HS-5 (cell line): Measurements from ENCODE around the gene SPATA16.
"Not testable (repeated sequence)": the region's sequence is repeated elsewhere in the genome, so short reads cannot be mapped to it uniquely, and the experiment has no call there.

ENCODE experiments used
- DNase-seq: peaks from one replicate; pipeline ENCODE4 v3.0.0-alpha.2; 2012; ENCODE audit warnings: low read depth

SPATA16 gene

DNA sequence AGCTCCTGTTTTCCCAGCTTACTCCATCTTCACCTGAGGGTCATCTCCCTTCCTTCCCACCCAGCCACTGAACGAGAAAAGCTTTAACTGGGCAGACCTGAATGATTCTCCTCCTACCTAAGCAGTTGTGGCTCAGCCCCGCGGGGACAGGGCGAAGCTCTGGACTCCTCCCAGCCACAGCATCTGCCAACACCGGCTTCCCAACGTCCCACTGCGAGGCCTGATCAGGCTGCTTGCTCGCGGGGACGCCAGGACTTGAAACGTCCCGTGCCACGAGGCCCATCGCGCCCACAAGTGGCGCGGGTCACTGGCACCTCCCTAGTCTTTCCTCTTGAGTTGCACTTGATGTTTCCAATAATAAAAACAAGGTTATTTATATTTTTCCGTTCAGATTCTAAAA is at the start of gene SPATA16:
Gene SPATA16, minus strand, starts transcription at position 250 of the 400 bp plus-strand sequence. CDS start 23,504 bp downstream, outside the sequence.
- DNase-seq = no peak

- DNase-seq = not testable (repeated sequence)
Measured at GRCh38 chr3:173183022-173183421, 42.0 kb upstream of the SPATA16 start.

GRCh38 chr3:173173652-173174051 is 32.6 kb upstream of the SPATA16 start:
- no peak for DNase-seq

GRCh38 chr3:173159139-173159538 is 18.1 kb upstream of the SPATA16 start:
- DNase-seq = not testable (repeated sequence)

GRCh38 chr3:173156533-173156932 is 15.5 kb upstream of the SPATA16 start:
- DNase-seq = not testable (repeated sequence)

DNA sequence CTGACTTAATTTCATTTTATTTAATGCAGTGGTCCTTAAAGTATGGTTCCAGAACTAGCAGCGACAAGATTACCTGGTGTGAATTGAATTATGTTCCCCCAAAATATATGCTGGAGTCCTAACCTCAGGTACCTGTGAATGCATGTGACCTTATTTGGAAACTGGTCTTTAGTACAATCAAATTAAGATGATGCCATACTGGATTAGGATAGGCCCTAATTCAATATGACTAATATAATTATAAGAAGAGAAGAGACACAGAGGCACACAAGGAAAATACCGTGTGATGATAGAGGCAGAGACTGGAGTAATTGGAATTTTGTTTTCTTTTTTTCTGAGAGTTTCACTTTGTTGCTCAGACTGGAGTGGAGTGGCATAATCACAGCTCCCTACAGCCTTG is 12.6 kb upstream of the SPATA16 start:
- DNase-seq = no peak

DNA sequence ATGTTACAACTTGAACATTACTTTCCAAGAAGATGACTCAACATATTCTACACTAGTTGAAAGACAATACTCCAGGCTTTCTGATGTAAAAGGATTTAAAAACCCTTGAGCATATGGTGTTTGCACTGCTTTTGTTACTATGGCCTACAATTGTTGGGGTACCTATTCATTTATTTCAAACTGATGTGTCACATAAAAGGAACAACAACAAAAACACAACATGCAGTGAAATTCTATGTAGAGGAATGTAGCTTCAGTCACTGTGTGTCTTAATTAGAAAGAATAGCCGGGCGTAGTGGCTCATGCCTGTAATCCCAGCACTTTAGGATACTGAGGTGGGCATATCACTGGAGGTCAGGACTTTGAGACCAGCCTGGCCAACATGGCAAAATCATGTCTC is 1.6 kb downstream of the SPATA16 start:
- no peak for DNase-seq

DNA sequence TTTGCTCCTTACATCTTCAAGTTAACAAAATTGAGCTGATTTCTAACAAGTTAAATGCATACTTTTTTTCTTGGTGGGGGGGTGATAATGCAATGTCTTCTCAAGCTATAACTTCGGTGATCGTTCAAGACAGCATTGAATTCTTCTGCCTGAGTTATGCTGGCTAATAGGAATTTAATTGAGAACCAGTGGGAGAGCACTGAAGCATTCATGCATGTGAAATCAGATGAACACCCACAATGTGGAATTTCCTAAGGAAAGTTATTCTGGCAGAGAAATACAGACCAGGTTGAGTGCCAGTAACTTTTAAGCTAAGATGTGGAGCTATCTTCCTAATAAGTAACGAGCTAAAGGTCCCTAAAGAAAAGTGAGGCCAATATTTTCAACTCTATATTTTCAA is 3.0 kb downstream of the SPATA16 start:
- no peak for DNase-seq

- no peak for DNase-seq
Measured at GRCh38 chr3:173135059-173135458, 6.0 kb downstream of the SPATA16 start.

DNA sequence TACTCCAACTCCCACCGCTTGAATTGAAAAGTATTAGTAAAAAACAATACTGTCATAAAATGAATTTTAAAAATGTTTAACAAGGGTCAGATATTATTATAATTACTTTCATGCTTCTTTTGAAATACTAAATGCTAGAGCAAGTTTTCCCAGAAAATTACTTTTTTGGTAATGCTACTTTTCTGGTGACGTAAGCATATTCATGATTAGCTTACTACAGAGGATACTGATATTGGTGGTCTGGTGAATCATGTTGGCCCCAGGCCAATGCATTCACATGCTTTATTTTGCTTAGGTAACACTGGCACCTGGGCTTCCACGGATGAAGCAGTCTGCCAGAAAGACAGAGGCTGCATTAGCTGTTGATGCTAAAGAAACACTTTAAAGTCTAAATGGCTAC is 12.4 kb downstream of the SPATA16 start:
- DNase-seq = no peak

- no peak for DNase-seq
Measured at GRCh38 chr3:173111321-173111720, 29.7 kb downstream of the SPATA16 start.

GRCh38 chr3:173109143-173109542 is 31.9 kb downstream of the SPATA16 start:
- DNase-seq = no peak

- DNase-seq = no peak
Measured at GRCh38 chr3:173103469-173103868, 37.6 kb downstream of the SPATA16 start.

DNA sequence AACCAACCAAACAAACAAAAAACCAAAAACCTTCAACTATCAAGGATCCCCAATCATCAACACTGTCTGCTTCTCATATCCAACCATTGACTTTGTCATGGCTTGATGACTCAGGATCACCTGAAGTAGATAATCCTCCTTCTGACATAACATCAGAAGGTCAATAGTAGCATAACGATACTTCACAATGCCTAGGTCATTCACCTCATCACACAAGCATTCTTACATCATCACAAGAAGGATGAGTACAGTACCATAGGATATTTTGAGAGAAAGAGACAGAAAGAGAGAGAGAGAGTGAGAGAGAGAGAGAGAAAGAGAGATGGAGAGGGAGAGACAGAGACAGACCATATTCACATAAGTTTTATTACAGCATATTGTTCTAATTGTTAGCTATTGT is 42.1 kb downstream of the SPATA16 start:
- no peak for DNase-seq

GRCh38 chr3:173096994-173097785 is 43.8 kb downstream of the SPATA16 start:
- peak; percentile 37 for DNase-seq

GRCh38 chr3:173096140-173096539 is 44.9 kb downstream of the SPATA16 start:
- DNase-seq = no peak

DNA sequence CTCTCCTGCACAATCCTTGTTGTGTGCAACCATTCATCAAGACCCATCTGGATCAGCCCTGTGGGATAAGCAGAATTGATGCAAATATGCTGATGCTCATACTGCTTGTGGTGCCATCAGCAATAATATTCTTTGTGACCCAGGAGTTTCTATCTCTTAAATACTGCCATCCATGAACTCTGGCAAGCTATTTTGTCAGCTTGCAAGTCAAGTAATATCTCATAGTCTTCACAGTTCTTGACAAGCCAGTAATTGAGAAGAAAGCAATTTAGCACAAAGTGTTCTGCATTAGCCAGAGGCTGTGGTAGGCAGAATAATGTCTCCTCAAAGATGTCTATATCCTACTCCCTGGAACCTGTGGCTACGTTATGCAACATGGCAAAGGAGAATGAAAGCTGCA is 49.0 kb downstream of the SPATA16 start:
- DNase-seq = no peak

- no peak for DNase-seq
Measured at GRCh38 chr3:173090492-173090891, 50.5 kb downstream of the SPATA16 start.

DNA sequence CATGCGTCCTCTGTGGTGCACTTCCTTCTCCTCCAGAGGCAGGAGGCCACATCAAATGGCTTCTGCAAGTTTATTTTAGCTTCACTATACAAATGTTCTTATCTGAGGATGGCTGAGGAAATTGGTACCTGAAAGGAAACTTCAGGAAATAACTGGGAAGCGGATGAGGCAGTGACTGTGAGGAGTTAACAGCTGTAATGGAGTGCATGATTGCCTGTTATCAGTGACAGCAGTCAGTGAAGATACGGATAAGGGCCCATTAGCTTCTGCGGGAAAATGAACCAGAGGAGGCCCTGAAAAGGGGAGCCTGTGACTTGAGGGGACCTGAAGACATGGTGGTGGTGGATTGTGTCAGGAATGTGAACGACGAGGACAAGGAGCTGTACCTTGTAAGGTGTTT is 51.8 kb downstream of the SPATA16 start:
- no peak for DNase-seq

DNA sequence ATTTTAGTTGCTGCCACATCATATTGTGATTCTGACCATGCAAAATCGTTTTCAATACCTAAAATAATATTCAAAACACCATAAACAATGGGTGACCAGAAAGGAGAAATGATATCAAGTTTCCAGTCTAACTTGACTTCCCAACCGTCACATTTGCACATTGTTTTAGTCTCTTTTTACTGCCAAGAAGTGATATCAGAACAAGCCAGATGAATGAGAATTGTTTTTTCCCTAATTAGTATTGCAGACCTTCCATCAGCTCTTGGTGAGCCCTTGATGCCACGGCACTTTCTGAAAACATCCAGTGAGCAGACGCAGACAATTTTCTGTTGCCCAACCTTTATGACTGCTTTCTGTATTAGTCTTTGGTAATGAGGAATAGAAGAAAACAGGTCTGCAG is 62.5 kb downstream of the SPATA16 start:
- DNase-seq = no peak

DNA sequence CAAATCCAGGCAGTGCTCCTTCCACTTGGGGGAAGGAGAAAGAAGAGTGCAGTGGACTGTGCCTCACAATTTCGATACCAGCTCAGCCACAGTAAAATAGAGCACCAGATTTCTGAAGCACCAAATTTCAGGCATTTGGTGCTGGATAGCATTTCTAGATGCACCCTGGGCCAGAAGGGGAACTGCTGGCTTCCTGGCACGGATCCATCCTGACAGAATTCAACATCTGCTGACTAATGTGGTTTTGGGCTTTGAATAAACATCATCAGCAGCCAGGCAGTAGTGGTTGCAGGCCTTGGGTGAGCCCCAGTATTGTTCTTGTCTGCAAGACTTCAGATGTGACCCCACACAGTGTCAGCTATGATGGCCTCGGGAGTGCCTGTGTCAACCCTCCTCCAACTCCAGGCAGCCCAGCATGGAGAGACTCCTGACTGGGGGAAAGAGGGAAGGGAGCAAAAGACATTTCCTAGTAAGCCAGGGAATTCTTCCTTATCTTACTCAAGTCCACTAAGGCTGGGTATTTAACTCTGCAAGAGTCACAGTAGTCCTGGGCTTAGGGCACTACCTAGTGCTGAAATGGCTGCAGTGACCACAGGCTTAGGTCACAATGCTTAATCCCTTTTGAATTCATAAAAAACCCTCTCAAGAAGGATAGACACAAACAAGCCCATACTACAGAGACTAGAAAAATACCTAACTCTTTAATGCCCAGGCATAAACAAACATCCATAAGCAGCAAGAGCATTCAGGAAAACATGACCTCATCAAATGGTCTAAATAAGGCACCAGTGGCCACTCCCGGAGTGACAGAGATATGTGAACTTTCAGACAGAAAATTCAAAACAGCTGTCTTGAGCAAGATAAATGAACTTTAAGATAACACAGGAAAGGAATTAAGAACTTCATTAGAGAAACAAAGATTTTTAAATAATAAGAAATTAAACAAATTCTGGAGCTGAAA is 74.7 kb downstream of the SPATA16 start:
- DNase-seq = peak; percentile 41

DNA sequence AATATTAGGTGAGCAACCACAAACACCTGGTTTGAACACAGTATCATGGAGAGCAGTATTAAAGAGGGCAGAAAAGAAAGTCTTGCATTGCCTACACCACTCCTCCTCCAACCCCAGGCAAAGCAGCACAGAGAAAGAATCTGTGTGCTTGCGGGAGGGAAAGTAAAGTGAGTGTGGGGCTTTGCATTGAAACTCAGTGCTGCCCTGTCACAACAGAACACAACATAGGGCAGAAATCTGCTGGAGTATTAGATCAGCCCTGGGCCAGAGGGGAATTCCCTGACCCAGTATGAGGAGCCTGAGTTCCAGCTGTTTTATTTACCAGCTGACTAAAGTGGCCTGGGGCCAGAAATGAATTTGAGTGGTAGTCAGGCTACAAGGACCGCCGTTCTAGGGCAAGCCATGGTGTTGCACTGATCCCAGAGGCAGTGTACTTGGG is 75.5 kb downstream of the SPATA16 start:
- DNase-seq = no peak

GRCh38 chr3:173064631-173065030 is 76.4 kb downstream of the SPATA16 start:
- no peak for DNase-seq
